NOMO-1 treated with DMSO at 0.1 percent for 48 hours (cell line): ENCODE measurements around the gene PHC3.
A peak's percentile ranks its signal among the peaks of the same experiment; 100 is the strongest.
"Not testable (repeated sequence)": the region's sequence is repeated elsewhere in the genome, so short reads cannot be mapped to it uniquely, and the experiment has no call there.

Source experiments
- DNase-seq: peaks from one replicate; lab custom pipeline; 2025; ENCODE audit not compliant: unreplicated experiment; lab: John Stamatoyannopoulos, UW

The PHC3 gene, protein sequence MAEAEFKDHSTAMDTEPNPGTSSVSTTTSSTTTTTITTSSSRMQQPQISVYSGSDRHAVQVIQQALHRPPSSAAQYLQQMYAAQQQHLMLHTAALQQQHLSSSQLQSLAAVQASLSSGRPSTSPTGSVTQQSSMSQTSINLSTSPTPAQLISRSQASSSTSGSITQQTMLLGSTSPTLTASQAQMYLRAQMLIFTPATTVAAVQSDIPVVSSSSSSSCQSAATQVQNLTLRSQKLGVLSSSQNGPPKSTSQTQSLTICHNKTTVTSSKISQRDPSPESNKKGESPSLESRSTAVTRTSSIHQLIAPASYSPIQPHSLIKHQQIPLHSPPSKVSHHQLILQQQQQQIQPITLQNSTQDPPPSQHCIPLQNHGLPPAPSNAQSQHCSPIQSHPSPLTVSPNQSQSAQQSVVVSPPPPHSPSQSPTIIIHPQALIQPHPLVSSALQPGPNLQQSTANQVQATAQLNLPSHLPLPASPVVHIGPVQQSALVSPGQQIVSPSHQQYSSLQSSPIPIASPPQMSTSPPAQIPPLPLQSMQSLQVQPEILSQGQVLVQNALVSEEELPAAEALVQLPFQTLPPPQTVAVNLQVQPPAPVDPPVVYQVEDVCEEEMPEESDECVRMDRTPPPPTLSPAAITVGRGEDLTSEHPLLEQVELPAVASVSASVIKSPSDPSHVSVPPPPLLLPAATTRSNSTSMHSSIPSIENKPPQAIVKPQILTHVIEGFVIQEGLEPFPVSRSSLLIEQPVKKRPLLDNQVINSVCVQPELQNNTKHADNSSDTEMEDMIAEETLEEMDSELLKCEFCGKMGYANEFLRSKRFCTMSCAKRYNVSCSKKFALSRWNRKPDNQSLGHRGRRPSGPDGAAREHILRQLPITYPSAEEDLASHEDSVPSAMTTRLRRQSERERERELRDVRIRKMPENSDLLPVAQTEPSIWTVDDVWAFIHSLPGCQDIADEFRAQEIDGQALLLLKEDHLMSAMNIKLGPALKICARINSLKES

DNA sequence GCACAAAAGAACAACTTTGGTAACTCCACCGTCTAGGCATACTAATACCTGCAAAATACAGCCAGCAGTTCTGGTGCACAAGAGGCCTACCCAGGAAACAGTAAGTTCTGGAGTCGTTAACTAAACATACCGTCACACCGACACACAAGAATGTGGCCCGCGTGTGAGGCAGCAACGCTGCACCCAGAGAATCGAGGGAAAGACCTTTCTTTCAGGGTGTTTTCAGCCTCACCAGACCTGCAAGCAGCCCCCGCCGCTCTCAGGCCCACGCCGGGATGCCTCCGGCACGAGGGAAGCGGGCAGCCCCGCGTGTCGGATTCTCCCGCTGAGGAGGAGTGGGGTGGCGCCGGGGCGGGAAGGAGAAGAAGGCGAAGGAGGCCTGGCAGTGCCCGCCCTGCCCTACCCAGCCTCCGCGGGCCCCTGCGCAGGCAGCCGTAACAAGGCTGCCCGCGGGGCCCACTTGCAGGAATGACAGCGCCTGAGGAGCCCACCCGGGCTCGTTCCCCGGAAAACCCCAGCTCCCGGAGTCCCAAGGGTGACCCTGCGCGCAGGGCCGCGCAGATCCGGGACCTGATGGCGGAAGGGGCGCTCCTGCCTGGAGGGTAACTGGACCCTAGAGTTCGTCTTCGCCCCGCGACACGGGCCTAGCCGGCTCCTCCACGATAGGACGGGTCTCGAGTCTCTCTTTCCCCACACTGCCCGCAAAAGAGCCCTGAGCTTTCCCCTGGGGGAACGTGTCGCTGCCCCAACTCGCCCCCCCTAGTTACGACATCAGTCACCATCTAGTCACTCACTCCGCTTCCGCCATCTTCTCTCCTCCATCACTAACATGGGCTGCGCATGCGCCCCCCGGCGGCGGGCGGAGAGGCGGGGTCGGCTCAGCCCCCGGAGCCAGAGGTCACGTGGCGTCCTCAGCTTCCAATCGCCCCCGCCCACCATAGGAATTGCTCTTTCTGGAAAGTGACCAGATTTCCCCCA lies at the start of gene PHC3:
TSS of gene PHC3 (minus strand) at position 826 of the 978 bp plus-strand sequence. CDS start at position 808, 18 bp downstream.
- peak; percentile 95 for DNase-seq

DNA sequence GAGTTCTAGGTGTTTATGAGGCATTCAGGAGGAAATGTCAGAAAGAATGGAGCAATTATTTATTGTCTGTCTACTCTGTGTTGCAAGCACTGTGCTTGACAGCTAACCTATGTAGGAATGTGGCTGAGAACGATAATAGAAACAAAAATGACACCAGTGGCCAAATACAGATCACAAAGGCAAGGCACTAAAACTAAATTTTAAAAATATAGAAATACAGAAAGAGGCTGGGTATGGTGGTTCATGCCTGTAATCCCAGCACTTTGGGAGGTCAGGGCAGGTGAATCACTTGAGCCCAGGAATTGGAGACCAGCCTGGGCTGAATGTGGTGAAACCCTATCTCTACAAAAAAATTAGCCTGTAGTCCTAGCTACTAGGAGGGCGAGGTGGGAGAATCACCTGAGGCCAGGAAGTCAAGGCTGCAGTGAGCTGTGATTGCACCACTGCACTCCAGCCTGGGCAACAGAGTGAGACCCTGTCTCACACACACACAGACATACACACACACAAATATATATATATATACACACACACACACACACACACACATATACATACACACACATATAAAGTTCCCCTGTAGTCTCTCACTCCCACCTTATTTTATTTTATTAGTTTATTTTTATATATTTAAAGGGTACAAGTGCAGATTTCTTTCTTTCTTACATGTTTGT lies 46.7 kb upstream of the PHC3 start:
- no peak for DNase-seq

DNA sequence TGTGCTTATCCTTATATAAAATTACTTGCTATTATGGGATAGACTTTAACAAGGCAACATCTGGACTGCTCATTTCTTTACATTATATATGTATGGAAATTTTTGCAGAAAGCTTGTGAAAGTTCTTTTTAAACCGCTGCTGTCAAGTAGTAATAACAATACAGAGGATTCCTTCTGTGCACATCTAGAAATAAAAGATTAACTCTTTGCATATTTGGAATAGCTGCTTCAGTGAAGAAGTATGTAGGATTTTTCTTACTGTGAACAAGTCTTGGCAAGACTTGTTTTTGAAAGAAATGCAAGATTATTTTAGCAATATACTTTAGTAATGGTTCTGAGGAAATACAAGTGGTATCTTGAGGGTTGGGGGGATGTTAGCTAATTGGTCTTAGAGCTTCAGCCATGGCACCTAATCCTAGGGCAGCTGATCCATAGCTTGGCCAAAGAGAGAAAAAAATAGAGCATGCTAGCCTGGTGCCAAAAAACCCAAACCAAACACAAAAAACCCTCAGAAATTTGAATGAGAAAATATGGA lies 45.0 kb upstream of the PHC3 start:
- DNase-seq: no peak

DNA sequence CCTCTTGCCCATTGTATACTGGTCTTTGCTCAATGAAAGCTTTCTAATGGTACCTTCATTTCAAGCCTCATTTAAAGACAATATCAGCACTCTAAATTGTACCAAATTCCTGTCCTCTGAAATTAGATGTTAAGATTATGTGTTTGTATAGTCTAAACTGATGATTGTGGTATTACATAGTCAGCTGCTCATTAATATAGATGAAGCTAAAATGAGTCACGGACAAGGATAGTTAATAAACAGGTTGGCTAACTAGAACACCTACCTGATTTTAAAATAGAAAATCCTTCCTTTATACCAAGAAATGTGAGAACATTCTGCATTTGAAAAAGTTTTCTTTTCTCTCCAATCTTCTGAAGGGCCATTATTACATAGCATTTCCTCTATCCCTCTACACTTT lies 43.6 kb upstream of the PHC3 start:
- DNase-seq: no peak

DNA sequence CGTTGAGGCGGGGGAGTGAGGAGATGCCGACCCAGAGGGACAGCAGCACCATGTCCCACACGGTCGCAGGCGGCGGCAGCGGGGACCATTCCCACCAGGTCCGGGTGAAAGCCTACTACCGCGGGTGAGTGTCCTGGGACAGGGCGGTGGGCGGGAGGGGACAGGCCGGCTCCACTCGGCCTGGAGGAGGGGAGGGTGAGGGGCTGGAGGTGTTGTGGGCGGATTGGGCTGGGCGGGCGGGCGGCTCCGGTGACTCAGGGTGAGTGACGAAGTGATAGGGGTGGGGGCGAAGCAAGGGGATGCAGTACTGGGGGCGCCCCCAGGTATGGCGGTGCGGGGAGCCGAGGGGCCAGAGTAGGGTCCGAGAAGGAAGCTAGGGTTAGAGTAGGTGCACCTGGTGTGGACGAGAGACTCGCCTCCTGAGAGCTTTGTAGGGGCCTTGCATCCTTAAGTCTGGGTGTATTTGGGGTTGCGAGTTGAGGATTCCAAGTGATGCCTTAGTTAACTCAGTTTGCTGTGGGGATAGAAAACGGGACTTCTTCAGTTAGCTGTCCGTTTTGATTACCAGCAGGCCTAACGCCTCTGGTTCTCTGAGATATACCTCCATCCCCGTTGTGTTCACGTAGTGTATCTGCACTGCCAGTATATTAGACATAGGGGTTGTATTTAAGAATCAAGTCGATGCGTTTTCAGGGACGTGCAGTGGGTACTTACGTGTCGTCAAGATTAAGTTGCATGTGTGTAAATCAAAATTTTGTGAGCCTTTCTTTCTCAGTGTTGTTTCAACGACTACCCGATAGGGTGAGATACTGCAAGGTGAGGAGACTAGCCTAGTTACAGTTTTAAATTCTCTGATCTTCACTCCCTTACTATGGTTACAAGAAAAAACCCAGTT lies 41.4 kb upstream of the PHC3 start:
- DNase-seq: peak; percentile 29

DNA sequence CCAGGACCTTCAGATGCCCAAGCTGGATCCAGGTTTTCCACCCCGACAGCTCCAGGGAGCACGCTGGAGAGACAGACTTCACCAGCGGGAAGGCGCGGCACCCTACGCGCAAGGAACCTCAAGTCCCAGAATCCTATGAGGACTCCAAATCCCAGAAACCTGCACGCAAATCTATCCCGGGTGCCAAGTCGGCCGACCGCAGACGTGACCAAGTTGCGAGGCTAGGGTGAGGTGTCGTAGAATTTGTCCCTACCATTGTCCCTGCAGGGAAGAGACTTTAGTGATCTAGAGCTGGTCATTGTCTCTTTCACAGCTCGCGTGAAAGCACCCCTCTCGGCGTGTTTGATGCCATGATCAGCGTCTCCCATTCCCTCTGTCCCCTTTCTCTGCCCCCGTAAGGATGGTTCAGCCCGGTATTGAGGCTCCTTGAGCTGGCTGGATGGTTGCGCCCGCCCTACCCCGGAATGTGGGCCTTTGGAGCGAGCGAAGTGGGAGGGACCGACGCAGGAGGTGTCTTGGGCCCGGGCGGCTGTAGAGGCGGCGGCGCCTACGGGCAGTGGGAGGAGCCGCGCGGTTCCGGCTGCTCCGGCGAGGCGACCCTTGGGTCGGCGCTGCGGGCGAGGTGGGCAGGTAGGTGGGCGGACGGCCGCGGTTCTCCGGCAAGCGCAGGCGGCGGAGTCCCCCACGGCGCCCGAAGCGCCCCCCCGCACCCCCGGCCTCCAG lies 40.6 kb upstream of the PHC3 start, which contains the start of gene PRKCI:
TSS of gene PRKCI (plus strand) at position 501 of the 723 bp plus-strand sequence. CDS start 246 bp downstream, outside the sequence.
- DNase-seq: peak; percentile 98

DNA sequence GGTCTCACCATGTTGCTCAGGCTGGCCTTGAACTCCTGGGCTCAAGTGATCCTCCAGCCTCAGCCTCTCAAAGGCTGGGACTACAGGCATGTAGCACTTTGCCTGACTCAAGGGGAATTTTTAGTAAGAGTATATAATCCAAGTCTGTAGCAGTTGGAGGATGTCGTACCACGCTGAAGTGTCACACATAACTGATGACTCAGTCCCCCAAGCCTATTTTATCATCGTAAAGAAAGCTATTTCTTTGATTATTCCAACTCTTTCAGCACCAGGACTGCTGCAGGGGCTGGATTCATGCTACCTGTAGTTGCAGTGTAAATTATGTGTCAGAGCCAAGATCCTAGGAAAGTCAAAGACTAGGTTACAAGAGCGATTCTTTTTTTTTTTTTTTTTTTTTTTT lies 39.3 kb upstream of the PHC3 start:
- no peak for DNase-seq

DNA sequence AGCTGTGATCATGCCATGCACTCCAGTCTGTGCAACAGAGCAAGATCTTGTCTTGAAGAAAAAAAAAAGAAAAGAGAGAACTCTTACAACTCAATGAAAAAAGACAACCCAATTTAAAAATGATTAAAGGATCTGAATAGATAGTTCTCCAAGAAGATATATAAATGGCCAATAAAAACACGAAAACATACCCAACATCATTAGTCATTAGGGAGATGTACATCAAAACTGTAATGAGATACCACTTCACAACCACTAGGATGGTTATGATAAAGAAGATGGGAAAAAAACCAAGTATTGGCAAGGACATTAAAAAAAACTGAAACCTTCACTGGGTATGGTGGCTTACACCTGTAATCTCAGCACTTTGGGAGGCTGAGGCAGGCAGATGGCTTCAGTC lies 38.3 kb upstream of the PHC3 start:
- no peak for DNase-seq

DNA sequence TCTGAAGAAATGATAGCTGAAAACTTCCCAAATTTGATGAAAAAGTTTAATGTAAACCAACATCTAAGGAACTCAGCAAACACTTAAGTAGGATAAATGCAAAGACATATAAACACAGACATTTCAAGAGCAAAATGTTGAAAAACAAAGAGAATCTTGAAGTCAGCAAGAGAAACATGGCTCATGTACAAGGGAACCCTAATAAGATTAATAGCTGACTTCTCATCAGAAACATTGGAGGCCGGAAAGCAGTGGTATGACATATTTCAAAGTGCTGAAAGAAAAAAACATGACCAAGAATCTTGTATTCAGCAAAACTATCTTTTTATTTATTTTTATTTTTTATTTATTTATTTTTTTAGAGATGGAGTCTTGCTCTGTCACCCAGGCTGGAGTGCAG lies 30.1 kb upstream of the PHC3 start:
- DNase-seq: no peak

DNA sequence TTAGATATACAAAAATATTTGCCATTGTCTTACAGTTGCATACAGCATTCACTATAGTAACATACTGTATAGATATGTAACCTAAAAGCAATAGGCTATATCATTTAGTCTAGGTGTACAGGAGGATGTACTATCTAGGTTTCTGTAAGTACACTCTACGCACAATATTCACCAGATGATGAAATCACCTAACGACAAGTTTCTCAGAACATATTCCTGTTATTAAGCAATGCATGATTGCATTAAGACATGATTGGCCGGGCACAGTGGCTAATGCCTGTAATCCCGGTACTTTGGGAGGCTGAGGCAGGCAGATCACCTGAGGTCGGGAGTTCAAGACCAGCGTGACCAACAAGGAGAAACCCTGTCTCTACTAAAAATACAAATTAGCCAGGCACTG lies 26.2 kb upstream of the PHC3 start:
- peak; percentile 48 for DNase-seq

DNA sequence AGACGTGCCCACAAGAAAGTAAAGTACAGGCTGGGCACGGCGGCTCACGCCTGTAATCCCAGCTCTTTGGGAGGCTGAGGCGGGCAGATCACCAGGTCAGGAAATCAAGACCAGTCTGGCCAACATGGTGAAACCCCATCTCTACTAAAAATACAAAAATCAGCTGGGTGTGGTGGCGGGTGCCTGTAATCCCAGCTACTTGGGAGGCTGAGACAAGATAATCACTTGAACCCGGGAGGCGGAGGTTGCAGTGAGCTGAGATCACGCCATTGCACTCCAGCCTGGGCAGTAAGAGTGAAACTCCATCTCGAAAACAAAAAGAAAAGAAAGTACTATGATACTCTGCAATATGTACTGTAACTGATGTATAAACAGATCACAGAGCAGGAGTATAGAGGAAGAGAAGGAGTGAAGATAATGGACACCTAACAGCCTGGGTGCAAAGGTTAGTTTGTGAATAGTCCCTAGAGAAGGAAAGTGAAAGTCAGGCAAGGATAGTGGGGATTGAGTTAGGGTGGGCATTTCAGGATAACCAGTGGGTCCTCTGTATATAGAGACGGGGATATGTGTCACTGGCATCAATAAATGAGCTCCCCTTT lies 24.7 kb upstream of the PHC3 start:
- not testable (repeated sequence) for DNase-seq

DNA sequence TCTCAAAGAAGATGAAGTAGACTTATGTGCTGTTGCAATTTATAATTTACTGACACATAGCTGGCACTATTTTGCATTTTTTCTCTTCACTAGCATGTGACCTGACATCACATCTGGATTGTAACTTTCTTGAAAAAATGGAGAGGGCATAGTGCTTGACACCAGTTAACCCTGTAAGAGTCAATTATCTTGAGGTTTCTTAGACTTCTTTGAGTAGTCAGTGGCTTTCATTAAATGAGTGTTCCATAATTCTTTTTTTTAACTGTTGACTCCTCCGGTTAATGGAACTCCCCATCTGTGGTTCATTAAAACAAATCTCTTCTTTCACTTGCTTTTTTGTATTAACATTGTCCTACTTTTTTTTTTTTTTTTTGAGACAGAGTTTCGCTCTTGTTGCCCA lies 23.8 kb upstream of the PHC3 start:
- no peak for DNase-seq

DNA sequence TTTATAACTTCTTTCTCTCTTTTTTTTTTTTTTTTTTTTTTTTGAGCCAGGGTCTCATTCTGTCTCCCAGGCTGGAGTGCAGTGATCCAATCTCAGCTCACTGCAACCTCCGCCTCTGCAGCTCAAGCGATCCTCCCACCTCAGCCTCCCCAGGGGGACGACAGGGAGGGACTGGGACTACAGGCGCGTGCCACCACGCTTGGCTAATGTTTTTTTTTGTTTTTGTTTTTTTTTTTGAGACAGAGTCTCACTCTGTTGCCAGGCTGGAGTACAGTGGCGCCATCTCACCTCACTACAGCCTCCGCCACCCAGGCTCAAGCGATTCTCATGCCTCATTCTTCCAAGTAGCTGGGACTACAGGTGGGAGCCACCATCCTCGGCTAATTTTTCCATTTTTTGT lies 23.0 kb upstream of the PHC3 start:
- DNase-seq: no peak

DNA sequence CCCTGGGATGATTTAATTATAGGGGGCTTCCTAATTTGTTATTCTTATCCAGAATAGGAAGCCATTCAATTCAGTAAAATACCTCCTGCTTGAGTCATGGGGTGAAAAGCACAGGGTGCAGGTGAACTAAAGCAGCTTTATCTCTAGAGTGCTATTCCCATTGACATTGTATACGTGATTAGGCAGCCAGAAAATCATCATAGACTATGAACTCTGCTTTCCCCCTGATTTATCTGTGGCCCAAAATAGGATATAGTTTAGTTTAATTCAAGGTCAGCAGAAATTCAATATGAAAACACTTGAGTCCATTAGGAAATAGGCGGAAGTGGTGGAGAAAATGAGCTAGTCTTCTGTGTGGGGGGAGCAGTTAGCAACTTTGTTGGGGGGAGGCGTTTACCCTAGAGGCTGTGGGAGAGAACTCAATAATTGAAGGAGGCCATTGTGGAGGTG lies 22.5 kb upstream of the PHC3 start:
- DNase-seq: no peak

DNA sequence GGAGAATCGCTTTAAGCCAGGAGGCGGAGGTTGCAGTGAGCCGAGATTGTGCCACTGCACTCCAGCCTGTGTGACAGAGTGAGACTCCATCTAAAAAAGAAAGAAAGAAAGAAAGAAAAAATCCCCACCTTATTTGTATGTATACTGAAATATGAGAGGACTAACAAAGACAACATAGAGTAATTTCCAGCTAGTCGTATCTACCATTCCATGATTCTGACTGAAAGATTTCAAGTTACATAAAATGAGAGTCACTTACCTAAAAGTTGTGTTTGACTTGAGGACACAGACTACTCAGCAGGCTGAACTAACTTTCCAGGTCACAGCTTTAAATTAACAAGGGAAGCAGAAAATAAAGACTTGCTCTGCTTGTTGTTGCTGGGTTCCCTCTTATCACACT lies 21.9 kb upstream of the PHC3 start:
- no peak for DNase-seq

DNA sequence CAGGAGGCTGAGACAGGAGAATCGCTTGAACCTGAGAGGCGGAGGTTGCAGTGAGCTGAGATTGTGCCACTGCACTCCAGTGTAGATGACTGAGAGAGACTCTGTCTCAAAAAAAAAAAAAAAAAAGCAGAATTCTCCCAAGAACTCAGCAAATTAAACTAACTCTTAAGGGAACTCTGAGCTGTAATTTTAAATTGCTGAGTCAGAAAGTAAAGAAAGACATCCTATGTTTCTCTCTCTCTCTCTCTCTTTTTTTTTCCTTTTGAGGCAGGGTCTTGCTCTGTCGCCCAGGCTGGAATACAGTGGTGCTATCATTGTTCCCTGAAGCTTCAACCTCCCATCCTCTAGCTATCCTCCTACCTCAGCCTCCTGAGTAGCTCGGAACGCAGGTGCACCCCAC lies 20.0 kb upstream of the PHC3 start:
- DNase-seq: no peak

DNA sequence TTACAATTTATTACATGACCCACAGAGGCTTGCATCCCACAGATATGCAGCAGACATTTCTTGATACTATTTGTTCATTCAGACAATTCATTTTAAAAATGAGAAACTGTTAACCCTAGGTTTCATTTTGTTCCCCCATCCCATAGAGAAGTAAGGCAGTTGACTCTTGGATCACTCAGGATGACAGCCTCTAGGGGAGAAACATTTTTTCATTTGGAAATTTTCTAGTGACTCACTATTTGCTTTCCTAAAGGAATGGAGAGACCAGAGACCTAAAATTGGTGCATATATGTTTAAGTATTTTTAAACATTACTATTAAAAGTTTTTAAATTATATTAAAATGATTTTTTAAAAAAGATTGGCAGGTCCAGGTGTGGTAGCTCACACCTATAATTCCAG lies 19.5 kb upstream of the PHC3 start:
- DNase-seq: no peak

DNA sequence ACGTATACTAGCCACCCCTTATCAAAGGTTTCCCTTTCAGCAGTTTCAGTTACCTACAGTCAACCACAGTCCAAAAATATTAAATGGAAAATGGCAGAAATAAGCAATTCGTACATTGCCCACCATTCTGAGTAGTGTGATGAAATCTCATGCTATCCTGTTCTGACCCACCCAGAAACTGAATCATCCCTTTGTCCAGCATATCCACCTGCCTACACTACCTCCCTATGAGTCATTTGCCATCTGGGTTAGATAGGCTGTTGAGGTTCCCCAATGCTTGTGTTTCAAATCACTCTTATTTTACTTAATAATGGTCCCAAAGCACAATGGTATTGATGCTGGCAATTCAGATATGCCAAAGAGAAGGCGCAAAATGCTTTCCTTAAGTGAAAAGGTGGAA lies 15.3 kb upstream of the PHC3 start:
- no peak for DNase-seq
